ENCODE measurements around the gene DYRK2.

Gene DYRK2

GRCh38 chr12:67645126-67645525 is 3.4 kb upstream of the DYRK2 start:
- Histone ChIP-seq H3K4me1 (ENCODE audit: low read depth, poor library complexity, severe bottlenecking) (peaks cover 2% of the 10 kb centered on the region), H4K20me1 (ENCODE audit: insufficient read depth) (no peaks in the 10 kb centered on the region), H3K79me2 (ENCODE audit: insufficient read depth, low read depth) (peaks cover 10% of the 10 kb centered on the region), H3K4me3 (IDR thresholded peaks at IDR 0.05; ENCODE audit: insufficient read depth, low read depth, low read length) (no peak overlapping the region), H3K9ac (no peak overlapping the region), H3K27me3 (ENCODE audit: insufficient read depth, low read depth) (no peaks in the 10 kb centered on the region), H3K4me2 (no peak overlapping the region), H3K27ac (no peak overlapping the region), H3K36me3 (ENCODE audit: insufficient read depth) (no peaks in the 10 kb centered on the region), H2AFZ (ENCODE audit: low read depth) (no peak overlapping the region)
- no peak for TF ChIP-seq CTCF (conservative IDR thresholded peaks at IDR 0.05; ENCODE audit: low read depth, low read length)

DNA sequence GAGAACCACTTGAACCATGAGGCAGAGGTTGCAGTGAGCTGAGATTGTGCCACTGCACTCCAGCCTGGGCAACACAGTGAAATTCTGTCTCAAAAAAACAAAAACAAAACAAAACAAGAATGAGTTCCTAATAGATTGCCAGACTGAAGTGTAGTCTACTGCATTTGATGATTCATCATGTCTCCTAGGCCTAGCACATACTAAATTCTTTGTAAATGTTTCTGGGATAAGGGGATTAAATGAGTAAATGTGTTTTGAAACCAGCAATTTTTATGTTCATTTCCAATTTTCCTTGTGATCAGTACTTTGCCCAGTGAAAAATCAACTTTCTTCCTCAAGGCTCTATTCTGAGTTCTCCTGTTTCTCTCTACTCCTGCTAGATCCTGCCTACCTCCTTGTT is 2.9 kb upstream of the DYRK2 start:
- H3K4me3 ChIP-seq (IDR thresholded peaks at IDR 0.05; ENCODE audit: insufficient read depth, low read depth, low read length), result no peak overlapping the region
- TF ChIP-seq CTCF (conservative IDR thresholded peaks at IDR 0.05; ENCODE audit: low read depth, low read length), result no peak
- no peaks in the 10 kb centered on the region for H3K27me3 ChIP-seq (ENCODE audit: insufficient read depth, low read depth)
- H3K27ac ChIP-seq, result no peak overlapping the region
- H3K4me2 ChIP-seq, result no peak overlapping the region
- no peak overlapping the region for H2AFZ ChIP-seq (ENCODE audit: low read depth)
- peaks cover 5% of the 10 kb centered on the region; the same call in 1 of the 2 replicates for H4K20me1 ChIP-seq (ENCODE audit: insufficient read depth)
- peaks cover 15% of the 10 kb centered on the region for H3K79me2 ChIP-seq (ENCODE audit: insufficient read depth, low read depth)
- peaks cover 6% of the 10 kb centered on the region for H3K4me1 ChIP-seq (ENCODE audit: low read depth, poor library complexity, severe bottlenecking)
- H3K9ac ChIP-seq, result no peak overlapping the region
- no peaks in the 10 kb centered on the region for H3K36me3 ChIP-seq (ENCODE audit: insufficient read depth)

DNA sequence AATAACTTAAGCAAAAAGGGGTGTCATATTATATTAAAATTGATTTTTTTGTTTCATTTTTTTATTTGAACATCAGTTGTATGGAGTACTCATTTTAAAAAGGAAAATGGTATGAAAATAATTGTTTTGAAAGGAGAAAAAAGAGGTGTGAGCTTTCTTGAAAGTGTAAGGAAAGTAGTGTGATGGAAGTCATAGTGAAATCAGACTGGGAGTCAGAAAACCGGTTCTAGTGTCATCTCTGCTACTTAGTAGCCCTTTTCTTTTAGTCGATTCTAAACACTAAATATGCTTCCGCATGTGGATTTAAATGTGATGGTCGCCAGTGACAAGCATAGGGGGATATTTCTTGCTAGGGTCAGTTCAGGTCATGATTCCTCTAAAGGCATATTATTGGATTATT is 1.8 kb upstream of the DYRK2 start:
- Histone ChIP-seq H4K20me1 (ENCODE audit: insufficient read depth) (peaks cover 16% of the 10 kb centered on the region), H3K4me3 (IDR thresholded peaks at IDR 0.05; ENCODE audit: insufficient read depth, low read depth, low read length) (no peak overlapping the region), H3K27ac (no peak overlapping the region), H3K79me2 (ENCODE audit: insufficient read depth, low read depth) (peaks cover 27% of the 10 kb centered on the region), H3K4me2 (no peak overlapping the region), H2AFZ (ENCODE audit: low read depth) (no peak overlapping the region), H3K9ac (no peak overlapping the region), H3K4me1 (ENCODE audit: low read depth, poor library complexity, severe bottlenecking) (peaks cover 18% of the 10 kb centered on the region), H3K27me3 (ENCODE audit: insufficient read depth, low read depth) (no peaks in the 10 kb centered on the region), H3K36me3 (ENCODE audit: insufficient read depth) (no peaks in the 10 kb centered on the region)
- TF ChIP-seq CTCF (conservative IDR thresholded peaks at IDR 0.05; ENCODE audit: low read depth, low read length), result no peak

DNA sequence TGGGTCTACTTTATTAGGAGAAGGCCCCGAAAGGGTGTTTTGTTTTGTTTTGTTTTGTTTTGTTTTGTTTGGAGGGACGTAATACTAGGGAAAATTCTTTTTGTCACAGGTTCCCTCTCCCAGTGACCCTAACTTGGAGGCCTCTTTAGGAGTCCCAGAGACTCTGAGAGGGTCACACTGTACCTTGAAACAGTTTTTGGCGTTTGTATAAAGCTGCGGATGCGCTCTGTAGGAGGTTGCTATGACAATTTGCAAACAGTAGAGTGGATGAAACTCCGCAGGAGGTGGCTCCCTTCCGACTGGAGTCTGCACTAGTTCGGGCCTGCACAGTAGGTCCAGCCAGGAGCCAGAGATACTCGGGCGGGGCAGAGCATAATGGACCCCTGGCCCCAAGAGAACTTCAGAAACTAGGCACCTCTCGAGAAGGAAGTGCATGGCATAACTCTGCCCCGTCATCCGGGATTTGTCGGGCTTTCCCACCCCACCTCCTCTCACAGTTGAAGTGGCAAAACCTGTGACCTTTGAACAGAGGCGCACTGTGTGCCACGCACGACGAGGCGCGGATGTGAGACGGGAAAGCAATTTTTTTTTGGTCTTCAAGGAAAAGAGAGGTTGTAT is 1.3 kb upstream of the DYRK2 start:
- Histone ChIP-seq H3K79me2 (ENCODE audit: insufficient read depth, low read depth) (peaks cover 32% of the 10 kb centered on the region), H4K20me1 (ENCODE audit: insufficient read depth) (peaks cover 20% of the 10 kb centered on the region), H3K27me3 (ENCODE audit: insufficient read depth, low read depth) (no peaks in the 10 kb centered on the region), H3K4me3 (IDR thresholded peaks at IDR 0.05; ENCODE audit: insufficient read depth, low read depth, low read length) (no peak overlapping the region), H2AFZ (ENCODE audit: low read depth) (no peak overlapping the region), H3K9ac (no peak overlapping the region), H3K4me1 (ENCODE audit: low read depth, poor library complexity, severe bottlenecking) (peaks cover 23% of the 10 kb centered on the region), H3K36me3 (ENCODE audit: insufficient read depth) (no peaks in the 10 kb centered on the region), H3K27ac (no peak overlapping the region), H3K4me2 (no peak overlapping the region)
- no peak for TF ChIP-seq CTCF (conservative IDR thresholded peaks at IDR 0.05; ENCODE audit: low read depth, low read length)

Data from KMS-11 (cell line).